22Rv1 (cell line): ENCODE data around the gene UNC93A.

ENCODE experiments used
- CTCF ChIP-seq: fragments of 450-650 bp; IDR thresholded peaks from 2 replicates; pipeline ENCODE4 v1.5.1; 2017; ENCODE audit warnings: mild to moderate bottlenecking
- ZFX ChIP-seq: fragments of 450-650 bp; IDR thresholded peaks from 2 replicates; pipeline ENCODE4 v1.6.1; 2017; ENCODE audit warnings: antibody characterized with exemption, borderline replicate concordance

- TF ChIP-seq CTCF (no peak), ZFX (no peak)
These were observed 56.1 kb downstream of the UNC93A start for GRCh38 chr6:167347226-167347625.
